ENCODE results near the gene TEK. TPM values are rescaled to one million over a fixed set of nuclear protein-coding genes. Genes with fewer than 3 reads are reported as not detected.
"Not testable (repeated sequence)": the region's sequence is repeated elsewhere in the genome, so short reads cannot be mapped to it uniquely, and the experiment has no call there.

The TEK gene
- total and polyA plus RNA-seq, 9 of the 15 experiments (the other 6 are each of a cell fraction or from before 2014, with no cell fraction given), result 0.03 to 0.13 (median 0.06) TPM

GRCh38 chr9:27093384-27094067 lies 15.5 kb upstream of the TEK start:
- H3K79me2 ChIP-seq (ENCODE audit: control insufficient read depth, insufficient read depth, low read length); H3K4me2 ChIP-seq (ENCODE audit: insufficient read depth, low read length); H3K4me1 ChIP-seq (replicated peaks in 1 of 2; ENCODE audit: control insufficient read depth in 2 of 2, insufficient read depth in 2 of 2, low read length in 2 of 2); ATAC-seq; H3K4me3 ChIP-seq; H2AFZ ChIP-seq (ENCODE audit: low read depth, low read length); BruUV-seq (replicated peaks); H3K27ac ChIP-seq (ENCODE audit: extremely low read depth, low read depth, low read length); POLR2A ChIA-PET; H3K9me1 ChIP-seq (ENCODE audit: control insufficient read depth, insufficient read depth, low read length); DNase-seq (ENCODE audit: extremely low read depth in 1 of 4, low spot score in 3 of 4); H3K9ac ChIP-seq (ENCODE audit: insufficient read depth in 1 of 2, low read depth in 2 of 2, low read length in 2 of 2); H3K9me3 ChIP-seq (replicated peaks; ENCODE audit: control insufficient read depth, insufficient read depth, low read depth, low read length); in situ Hi-C loops (cut with MboI); H3K27me3 ChIP-seq (ENCODE audit: control insufficient read depth in 2 of 2, insufficient read depth in 2 of 2, low read length in 2 of 2); intact Hi-C loops (cut with micrococcal nuclease); FAIRE-seq; H3K36me3 ChIP-seq (ENCODE audit: control insufficient read depth, insufficient read depth, low read length); CTCF ChIA-PET (ENCODE audit: low intra/inter-chr PET ratio); H4K20me1 ChIP-seq (replicated peaks; ENCODE audit: control insufficient read depth, insufficient read depth, low read length): not testable (repeated sequence)
- WGBS (ENCODE audit: insufficient coverage, low coverage, missing lambda C conversion rate), result 18% methylated on average over 4 of the region's 17 CpGs
- peak; percentile 29 for TF ChIP-seq NFYB (IDR thresholded peaks at IDR 0.05; ENCODE audit: extremely low read depth, insufficient read length)

- FAIRE-seq, result no peak
- H3K9me1 ChIP-seq (ENCODE audit: control insufficient read depth, insufficient read depth, low read length), result no peaks in the 10 kb centered on the region
- no peak overlapping the region for H2AFZ ChIP-seq (ENCODE audit: low read depth, low read length)
- no peak overlapping the region for H3K27ac ChIP-seq (ENCODE audit: extremely low read depth, low read depth, low read length)
- H3K9ac ChIP-seq (ENCODE audit: insufficient read depth in 1 of 2, low read depth in 2 of 2, low read length in 2 of 2), result no peak overlapping the region
- no peaks in the 10 kb centered on the region for H3K79me2 ChIP-seq (ENCODE audit: control insufficient read depth, insufficient read depth, low read length)
- no peaks in the 10 kb centered on the region for H3K36me3 ChIP-seq (ENCODE audit: control insufficient read depth, insufficient read depth, low read length)
- TF ChIP-seq ZNF318 (IDR thresholded peaks at IDR 0.05; ENCODE audit: borderline replicate concordance in 1 of 2, low read depth in 1 of 2), result no peak
- no peaks in the 10 kb centered on the region for H3K27me3 ChIP-seq (ENCODE audit: control insufficient read depth in 2 of 2, insufficient read depth in 2 of 2, low read length in 2 of 2)
- WGBS (ENCODE audit: insufficient coverage, low coverage, missing lambda C conversion rate), result 0% methylated on average over 2 of the region's 3 CpGs
- intact Hi-C loops (cut with micrococcal nuclease) (no loop called here), in situ Hi-C loops (cut with MboI) (no loop called here)
- H4K20me1 ChIP-seq (replicated peaks; ENCODE audit: control insufficient read depth, insufficient read depth, low read length), result no peaks in the 10 kb centered on the region
- no peak overlapping the region for H3K4me3 ChIP-seq
- ChIA-PET CTCF (ENCODE audit: low intra/inter-chr PET ratio) (no interaction called here), POLR2A (interaction anchor here (0.6 kb wide), 1 partner anchor 410 kb away, joined by 3 read pairs; no protein-coding TSS in a partner anchor)
- H3K4me1 ChIP-seq (replicated peaks in 1 of 2; ENCODE audit: control insufficient read depth in 2 of 2, insufficient read depth in 2 of 2, low read length in 2 of 2), result no peaks in the 10 kb centered on the region
- ATAC-seq, result no peak
- DNase-seq (ENCODE audit: extremely low read depth in 1 of 4, low spot score in 3 of 4), result no peak
- no peaks in the 10 kb centered on the region for H3K9me3 ChIP-seq (replicated peaks; ENCODE audit: control insufficient read depth, insufficient read depth, low read depth, low read length)
- BruUV-seq (replicated peaks), result no TSS peak
- H3K4me2 ChIP-seq (ENCODE audit: insufficient read depth, low read length), result no peak overlapping the region
Observed at GRCh38 chr9:27094640-27095298, 14.3 kb upstream of the TEK start.
